ENCODE data around the gene RBPJ.
"Not testable (repeated sequence)": the region's sequence is repeated elsewhere in the genome, so short reads cannot be mapped to it uniquely, and the experiment has no call there.

The RBPJ gene

GRCh38 chr4:26397086-26397485, 76.3 kb downstream of the RBPJ start:
- Histone ChIP-seq H3F3A (ENCODE audit: low read depth) (no peaks in the 10 kb centered on the region), H4K20me1 (ENCODE audit: insufficient read depth, low read length, poor library complexity, severe bottlenecking) (no peaks in the 10 kb centered on the region), H3K9me2 (replicated peaks; ENCODE audit: low read depth, low read length) (no peaks in the 10 kb centered on the region), H2AFZ (ENCODE audit: low read length) (no peak overlapping the region), H3K4me3 (ENCODE audit: low read length, poor library complexity, severe bottlenecking) (no peak overlapping the region), H3K4me1 (ENCODE audit: insufficient read depth, low read length, poor library complexity, severe bottlenecking) (no peaks in the 10 kb centered on the region), H3K79me2 (ENCODE audit: insufficient read depth, low read length) (peaks cover under 1% of the 10 kb centered on the region; the same call in 1 of the 2 replicates), H3K36me3 (ENCODE audit: insufficient read depth, low read length) (peaks cover 30% of the 10 kb centered on the region; the same call in 1 of the 2 replicates), H3K27me3 (ENCODE audit: insufficient read depth, low read length, poor library complexity, severe bottlenecking) (no peaks in the 10 kb centered on the region), H3K9me3 (ENCODE audit: insufficient read depth, low read depth, low read length) (no peaks in the 10 kb centered on the region), H3K9ac (ENCODE audit: low read depth, low read length, poor library complexity, severe bottlenecking) (no peak overlapping the region), H3K4me2 (ENCODE audit: low read depth, low read length, poor library complexity, severe bottlenecking) (no peak overlapping the region)
- no peak for TF ChIP-seq CTCF (conservative IDR thresholded peaks at IDR 0.05; ENCODE audit: low read length)
- no peak for TF ChIP-seq EZH2phosphoT487 (IDR thresholded peaks at IDR 0.05; ENCODE audit: borderline replicate concordance)

- Histone ChIP-seq H3F3A (ENCODE audit: low read depth) (no peaks in the 10 kb centered on the region), H3K79me2 (ENCODE audit: insufficient read depth, low read length) (peaks cover 20% of the 10 kb centered on the region)
- TF ChIP-seq CTCF (conservative IDR thresholded peaks at IDR 0.05; ENCODE audit: low read length) (peak; percentile 29; the same call in 1 of the 2 replicates), EZH2phosphoT487 (IDR thresholded peaks at IDR 0.05; ENCODE audit: borderline replicate concordance) (no peak)
Observed at GRCh38 chr4:26400132-26400531, 79.3 kb downstream of the RBPJ start.

DNA sequence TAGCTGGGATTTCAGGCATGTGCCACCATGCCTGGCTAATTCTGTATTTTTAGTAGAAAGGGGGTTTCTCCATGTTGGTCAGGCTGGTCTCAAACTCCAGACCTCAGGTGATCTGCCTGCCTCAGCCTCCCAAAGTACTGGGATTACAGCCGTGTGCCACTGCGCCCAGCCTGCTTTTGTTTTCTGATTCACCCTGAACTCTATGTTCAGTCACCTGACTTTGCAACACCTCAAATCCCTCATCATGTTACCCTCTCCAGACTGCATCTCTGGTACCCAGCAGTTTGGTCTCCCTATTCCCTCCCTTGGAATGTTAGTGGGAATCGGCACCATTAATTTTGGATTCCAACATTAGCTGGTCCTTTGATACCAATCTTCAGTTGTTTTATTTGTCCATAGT, 81.2 kb downstream of the RBPJ start:
- H3K27me3 ChIP-seq (ENCODE audit: insufficient read depth, low read length, poor library complexity, severe bottlenecking); H3F3A ChIP-seq (ENCODE audit: low read depth); H3K9me2 ChIP-seq (replicated peaks; ENCODE audit: low read depth, low read length); H4K20me1 ChIP-seq (ENCODE audit: insufficient read depth, low read length, poor library complexity, severe bottlenecking); H3K4me2 ChIP-seq (ENCODE audit: low read depth, low read length, poor library complexity, severe bottlenecking); H3K4me3 ChIP-seq (ENCODE audit: low read length, poor library complexity, severe bottlenecking); H3K9ac ChIP-seq (ENCODE audit: low read depth, low read length, poor library complexity, severe bottlenecking); H3K4me1 ChIP-seq (ENCODE audit: insufficient read depth, low read length, poor library complexity, severe bottlenecking); H2AFZ ChIP-seq (ENCODE audit: low read length): not testable (repeated sequence)
- Histone ChIP-seq H3K36me3 (ENCODE audit: insufficient read depth, low read length) (peaks cover 25% of the 10 kb centered on the region), H3K9me3 (ENCODE audit: insufficient read depth, low read depth, low read length) (peaks cover 10% of the 10 kb centered on the region; the same call in 1 of the 2 replicates), H3K79me2 (ENCODE audit: insufficient read depth, low read length) (peaks cover 21% of the 10 kb centered on the region)

More at GRCh38 chr4:26400132-26400531, 79.3 kb downstream of the RBPJ start:
- Histone ChIP-seq H3K4me2 (ENCODE audit: low read depth, low read length, poor library complexity, severe bottlenecking) (no peak overlapping the region), H3K9ac (ENCODE audit: low read depth, low read length, poor library complexity, severe bottlenecking) (no peak overlapping the region), H3K4me1 (ENCODE audit: insufficient read depth, low read length, poor library complexity, severe bottlenecking) (peaks cover 4% of the 10 kb centered on the region), H3K9me3 (ENCODE audit: insufficient read depth, low read depth, low read length) (no peaks in the 10 kb centered on the region), H3K36me3 (ENCODE audit: insufficient read depth, low read length) (peaks cover 17% of the 10 kb centered on the region; the same call in 1 of the 2 replicates), H3K27me3 (ENCODE audit: insufficient read depth, low read length, poor library complexity, severe bottlenecking) (no peaks in the 10 kb centered on the region), H3K4me3 (ENCODE audit: low read length, poor library complexity, severe bottlenecking) (no peak overlapping the region), H4K20me1 (ENCODE audit: insufficient read depth, low read length, poor library complexity, severe bottlenecking) (peaks cover 7% of the 10 kb centered on the region), H2AFZ (ENCODE audit: low read length) (no peak overlapping the region), H3K9me2 (replicated peaks; ENCODE audit: low read depth, low read length) (no peaks in the 10 kb centered on the region)

DNA sequence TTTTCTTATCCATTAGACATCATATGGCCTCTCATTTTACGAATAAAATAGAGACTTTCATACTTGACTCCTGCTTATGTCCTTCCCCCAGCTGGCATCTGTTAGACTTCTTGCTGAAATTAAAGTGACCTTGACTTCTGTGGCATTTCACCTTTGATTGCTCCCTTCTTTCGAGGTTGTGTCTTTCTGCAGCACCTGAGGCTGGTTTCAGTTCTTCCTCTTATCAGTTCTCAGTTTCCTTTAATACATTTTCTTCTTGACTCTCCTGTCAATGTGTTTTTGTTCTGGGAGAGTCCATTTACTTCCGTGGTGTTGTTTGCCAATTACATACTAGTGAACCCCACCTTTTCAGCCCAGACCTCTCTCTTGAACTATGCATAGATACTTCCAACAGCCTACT, 81.6 kb downstream of the RBPJ start:
- TF ChIP-seq CTCF (conservative IDR thresholded peaks at IDR 0.05; ENCODE audit: low read length) (no peak), EZH2phosphoT487 (IDR thresholded peaks at IDR 0.05; ENCODE audit: borderline replicate concordance) (no peak)
- Histone ChIP-seq H3K4me1 (ENCODE audit: insufficient read depth, low read length, poor library complexity, severe bottlenecking) (peaks cover 4% of the 10 kb centered on the region), H3K79me2 (ENCODE audit: insufficient read depth, low read length) (peaks cover 21% of the 10 kb centered on the region), H3K4me3 (ENCODE audit: low read length, poor library complexity, severe bottlenecking) (no peak overlapping the region), H3K9me3 (ENCODE audit: insufficient read depth, low read depth, low read length) (peaks cover 10% of the 10 kb centered on the region; the same call in 1 of the 2 replicates), H3F3A (ENCODE audit: low read depth) (no peaks in the 10 kb centered on the region), H3K9me2 (replicated peaks; ENCODE audit: low read depth, low read length) (no peaks in the 10 kb centered on the region), H2AFZ (ENCODE audit: low read length) (no peak overlapping the region), H3K27me3 (ENCODE audit: insufficient read depth, low read length, poor library complexity, severe bottlenecking) (no peaks in the 10 kb centered on the region), H3K9ac (ENCODE audit: low read depth, low read length, poor library complexity, severe bottlenecking) (no peak overlapping the region), H4K20me1 (ENCODE audit: insufficient read depth, low read length, poor library complexity, severe bottlenecking) (peaks cover 7% of the 10 kb centered on the region), H3K4me2 (ENCODE audit: low read depth, low read length, poor library complexity, severe bottlenecking) (no peak overlapping the region), H3K36me3 (ENCODE audit: insufficient read depth, low read length) (peaks cover 29% of the 10 kb centered on the region)

All from Loucy (cell line).